Astrocyte (in vitro differentiated cells and primary cell): Measurements from ENCODE around the gene B3GALT6. TPM values are rescaled to one million over a fixed set of nuclear protein-coding genes. Genes with fewer than 3 reads are reported as not detected.

Source experiments
- DNase-seq: peaks from one replicate; pipeline ENCODE4 v3.0.0-alpha.2; 2010; ENCODE audit warnings: low read depth
- FAIRE-seq: peaks from 2 replicates; lab custom pipeline; 2011; peaks lifted over from hg19 to GRCh38; lab: Jason Lieb, UNC
- H2AFZ ChIP-seq: 2 replicates; pipeline ENCODE4 v1.6.0; 2012; ENCODE audit warnings: low read depth, low read length, inconsistent platforms
- H3K27ac ChIP-seq: 2 replicates; pipeline ENCODE4 v1.5.1; 2011; ENCODE audit warnings: low read depth, low read length, inconsistent platforms
- H3K27me3 ChIP-seq: 2 replicates; pipeline ENCODE4 v1.6.0; 2011; ENCODE audit warnings: low read length, inconsistent platforms; ENCODE audit not compliant: insufficient read depth
- H3K36me3 ChIP-seq: 2 replicates; pipeline ENCODE4 v1.5.1; 2011; ENCODE audit warnings: low read length, inconsistent platforms; ENCODE audit not compliant: insufficient read depth
- H3K4me1 ChIP-seq: 2 replicates; pipeline ENCODE4 v1.5.1; 2011; ENCODE audit warnings: low read length, inconsistent platforms; ENCODE audit not compliant: insufficient read depth
- H3K4me2 ChIP-seq: 2 replicates; pipeline ENCODE4 v1.6.0; 2012; ENCODE audit warnings: low read length, inconsistent platforms
- H3K4me3 ChIP-seq: 2 replicates; pipeline ENCODE4 v1.5.1; 2011; ENCODE audit warnings: low read depth, mild to moderate bottlenecking, low read length, inconsistent platforms; ENCODE audit not compliant: insufficient read depth
- H3K79me2 ChIP-seq: 2 replicates; pipeline ENCODE4 v1.6.0; 2012; ENCODE audit warnings: mild to moderate bottlenecking, low read length, inconsistent platforms; ENCODE audit not compliant: insufficient read depth
- H3K9ac ChIP-seq: 2 replicates; pipeline ENCODE4 v1.6.0; 2012; ENCODE audit warnings: mild to moderate bottlenecking, low read length, inconsistent platforms
- H3K9me3 ChIP-seq: 2 replicates; pipeline ENCODE4 v1.5.1; 2012; ENCODE audit warnings: low read depth, mild to moderate bottlenecking, low read length, inconsistent platforms; ENCODE audit not compliant: insufficient read depth
- H4K20me1 ChIP-seq: 2 replicates; pipeline ENCODE4 v1.6.0; 2012; ENCODE audit warnings: low read length, inconsistent platforms; ENCODE audit not compliant: insufficient read depth
- H3K27ac Mint-ChIP-seq: one replicate; pipeline ENCODE4 v1.8.0; 2021; ENCODE audit warnings: mild to moderate bottlenecking, mixed read lengths; ENCODE audit not compliant: unreplicated experiment
- H3K27me3 Mint-ChIP-seq: one replicate; pipeline ENCODE4 v1.8.0; 2021; ENCODE audit warnings: low read depth, mixed read lengths; ENCODE audit not compliant: unreplicated experiment
- H3K36me3 Mint-ChIP-seq: one replicate; pipeline ENCODE4 v1.8.0; 2021; ENCODE audit warnings: low read depth, mixed read lengths; ENCODE audit not compliant: unreplicated experiment
- H3K4me1 Mint-ChIP-seq: one replicate; pipeline ENCODE4 v1.8.0; 2021; ENCODE audit warnings: low read depth, mixed read lengths; ENCODE audit not compliant: unreplicated experiment
- H3K4me3 Mint-ChIP-seq: one replicate; pipeline ENCODE4 v1.8.0; 2021; ENCODE audit warnings: mild to moderate bottlenecking, moderate library complexity, mixed read lengths; ENCODE audit not compliant: unreplicated experiment
- H3K9me3 Mint-ChIP-seq: one replicate; pipeline ENCODE4 v1.8.0; 2021; ENCODE audit warnings: mild to moderate bottlenecking, mixed read lengths; ENCODE audit not compliant: unreplicated experiment
- CTCF ChIP-seq: IDR thresholded peaks from 2 replicates; pipeline ENCODE4 v1.5.1; 2011; ENCODE audit warnings: low read depth, mild to moderate bottlenecking, inconsistent platforms, low read length, moderate library complexity; ENCODE audit not compliant: insufficient read depth
- EZH2 ChIP-seq: IDR thresholded peaks from 2 replicates; pipeline ENCODE4 v1.6.1; 2012; ENCODE audit warnings: mild to moderate bottlenecking, low read length, inconsistent platforms; ENCODE audit not compliant: insufficient read depth
- total RNA-seq: library from RNA; stranded (reverse); gene quantifications from 2 replicates; pipeline ENCODE4 v1.2.1, GENCODE V29; 2021

The B3GALT6 gene
- total RNA-seq, 1 donor from 2014 or later: 22.4 TPM

DNA sequence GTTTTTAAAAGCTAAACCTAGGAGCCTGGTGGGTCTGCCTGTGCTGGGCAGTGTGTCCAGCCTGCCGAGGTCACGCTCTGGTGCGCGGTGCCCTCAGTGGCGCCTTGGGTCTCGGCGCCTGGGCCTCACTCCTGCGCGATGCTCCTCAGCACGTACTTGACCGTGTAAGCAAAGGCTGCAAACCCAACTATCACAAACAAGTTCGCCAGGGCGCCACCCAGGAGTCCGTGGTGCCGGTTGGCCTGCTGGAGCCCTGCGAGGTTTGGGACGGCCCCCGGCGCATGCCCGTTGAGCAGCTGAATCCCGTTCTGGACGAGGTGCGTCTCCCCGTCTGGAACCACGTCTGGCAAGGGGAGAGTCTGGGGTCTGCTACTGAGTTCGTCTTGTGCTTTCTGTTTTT, 23.0 kb downstream of the B3GALT6 start:
- H3K4me1 Mint-ChIP-seq: peaks cover 4% of the 10 kb centered on the region
- no peak for DNase-seq
- H3K27me3 Mint-ChIP-seq: no peaks in the 10 kb centered on the region
- Histone ChIP-seq H4K20me1 (peaks cover 56% of the 10 kb centered on the region), H3K9ac (no peak overlapping the region), H3K36me3 (peaks cover 5% of the 10 kb centered on the region), H3K4me2 (no peak overlapping the region), H3K27me3 (no peaks in the 10 kb centered on the region), H3K27ac (no peak overlapping the region), H3K4me3 (no peak overlapping the region), H3K4me1 (no peaks in the 10 kb centered on the region), H2AFZ (no peak overlapping the region), H3K9me3 (no peaks in the 10 kb centered on the region), H3K79me2 (peaks cover 23% of the 10 kb centered on the region)
- no peak for FAIRE-seq
- no peaks in the 10 kb centered on the region for H3K9me3 Mint-ChIP-seq
- TF ChIP-seq CTCF (no peak), EZH2 (no peak)
- no peak overlapping the region for H3K27ac Mint-ChIP-seq
- H3K36me3 Mint-ChIP-seq: peaks cover 16% of the 10 kb centered on the region
- H3K4me3 Mint-ChIP-seq: no peak overlapping the region

- H3K9ac ChIP-seq: no peak overlapping the region
- H3K9me3 ChIP-seq: no peaks in the 10 kb centered on the region
- peaks cover 5% of the 10 kb centered on the region for H3K36me3 ChIP-seq
- Mint-ChIP-seq H3K27ac (no peak overlapping the region), H3K4me1 (peaks cover 2% of the 10 kb centered on the region), H3K9me3 (no peaks in the 10 kb centered on the region), H3K4me3 (no peak overlapping the region), H3K36me3 (peaks cover 16% of the 10 kb centered on the region), H3K27me3 (no peaks in the 10 kb centered on the region)
- no peak for FAIRE-seq
- no peak overlapping the region for H3K4me3 ChIP-seq
- TF ChIP-seq CTCF (no peak), EZH2 (no peak)
- H3K27me3 ChIP-seq: no peaks in the 10 kb centered on the region
- no peak overlapping the region for H3K4me2 ChIP-seq
- no peak overlapping the region for H3K27ac ChIP-seq
- no peak for DNase-seq
- no peaks in the 10 kb centered on the region for H3K4me1 ChIP-seq
- peaks cover 28% of the 10 kb centered on the region for H3K79me2 ChIP-seq
- peaks cover 58% of the 10 kb centered on the region for H4K20me1 ChIP-seq
- H2AFZ ChIP-seq: no peak overlapping the region
Observed at GRCh38 chr1:1255611-1256010, 23.6 kb downstream of the B3GALT6 start.

GRCh38 chr1:1256956-1257871, 25.2 kb downstream of the B3GALT6 start:
- peaks cover 64% of the 10 kb centered on the region for H4K20me1 ChIP-seq
- no peaks in the 10 kb centered on the region for H3K9me3 ChIP-seq
- FAIRE-seq (no peak), DNase-seq (no peak)
- Mint-ChIP-seq H3K36me3 (peaks cover 14% of the 10 kb centered on the region), H3K27ac (no peak overlapping the region), H3K27me3 (no peaks in the 10 kb centered on the region), H3K9me3 (no peaks in the 10 kb centered on the region), H3K4me1 (peaks cover 5% of the 10 kb centered on the region), H3K4me3 (no peak overlapping the region)
- no peaks in the 10 kb centered on the region for H3K4me1 ChIP-seq
- H3K27ac ChIP-seq: no peak overlapping the region
- TF ChIP-seq CTCF: no peak
- TF ChIP-seq EZH2: no peak
- peaks cover 6% of the 10 kb centered on the region for H3K36me3 ChIP-seq
- no peak overlapping the region for H2AFZ ChIP-seq
- H3K79me2 ChIP-seq: peaks cover 39% of the 10 kb centered on the region
- H3K4me2 ChIP-seq: no peak overlapping the region
- no peak overlapping the region for H3K9ac ChIP-seq
- H3K27me3 ChIP-seq: no peaks in the 10 kb centered on the region
- no peak overlapping the region for H3K4me3 ChIP-seq
